Fibroblast of gingiva (primary cell): ENCODE measurements around the gene OGFOD3.
A peak's percentile ranks its signal among the peaks of the same experiment; 100 is the strongest.

Source experiments
- DNase-seq: peaks from one replicate; pipeline ENCODE4 v3.0.0-alpha.2; 2011; ENCODE audit warnings: low read depth

The OGFOD3 gene

GRCh38 chr17:82405051-82405450 is 13.3 kb downstream of the OGFOD3 start:
- no peak for DNase-seq

- DNase-seq = no peak
Observed at GRCh38 chr17:82403662-82404660, 14.4 kb downstream of the OGFOD3 start.

- no peak for DNase-seq
Observed at GRCh38 chr17:82402865-82403264, 15.5 kb downstream of the OGFOD3 start.

- no peak for DNase-seq
Observed at GRCh38 chr17:82400830-82401229, 17.6 kb downstream of the OGFOD3 start.

- DNase-seq = peak; percentile 36
Observed at GRCh38 chr17:82400206-82400605, 18.2 kb downstream of the OGFOD3 start.

GRCh38 chr17:82399601-82400101 is 18.7 kb downstream of the OGFOD3 start:
- peak; percentile 20 for DNase-seq

- DNase-seq = peak; percentile 99
Observed at GRCh38 chr17:82399041-82399441, 19.3 kb downstream of the OGFOD3 start.

GRCh38 chr17:82397449-82398335 is 20.7 kb downstream of the OGFOD3 start:
- DNase-seq = no peak

GRCh38 chr17:82396601-82397435 is 21.6 kb downstream of the OGFOD3 start:
- DNase-seq = peak; percentile 99

- DNase-seq = no peak
Observed at GRCh38 chr17:82394278-82394677, 24.1 kb downstream of the OGFOD3 start.

GRCh38 chr17:82392941-82393340 is 25.4 kb downstream of the OGFOD3 start:
- DNase-seq = no peak

GRCh38 chr17:82392209-82392920 is 26.0 kb downstream of the OGFOD3 start:
- DNase-seq = no peak

GRCh38 chr17:82391496-82392066 is 26.8 kb downstream of the OGFOD3 start:
- DNase-seq = no peak

GRCh38 chr17:82390860-82391435 is 27.4 kb downstream of the OGFOD3 start:
- DNase-seq = no peak

GRCh38 chr17:82390015-82390859 is 28.1 kb downstream of the OGFOD3 start:
- DNase-seq = no peak

GRCh38 chr17:82389379-82389778 is 29.0 kb downstream of the OGFOD3 start:
- no peak for DNase-seq

GRCh38 chr17:82388922-82389283 is 29.5 kb downstream of the OGFOD3 start:
- no peak for DNase-seq

- no peak for DNase-seq
Observed at GRCh38 chr17:82388223-82388921, 30.0 kb downstream of the OGFOD3 start.

GRCh38 chr17:82387705-82388106 is 30.7 kb downstream of the OGFOD3 start:
- no peak for DNase-seq
